GM23338 (cell line): ENCODE results near the gene OVOL3. TPM values are rescaled to one million over a fixed set of nuclear protein-coding genes. Genes with fewer than 3 reads are reported as not detected.

Experiments used
- ATAC-seq: fragments of 200-7000 bp; cut with Tn5 transposase; 3 replicates; pipeline ENCODE4 v1.9.1; 2020
- DNase-seq: peaks from one replicate; pipeline ENCODE4 v3.0.0-alpha.2; 2015; ENCODE audit warnings: low spot score
- H2AFZ ChIP-seq: fragments of 200-600 bp; sonication (generic); 2 replicates; pipeline ENCODE4 v1.8.0; 2016; ENCODE audit warnings: antibody characterized with exemption, mild to moderate bottlenecking, moderate library complexity
- H3F3A ChIP-seq: fragments of 200-600 bp; sonication (generic); replicated peaks from 2 replicates; pipeline ENCODE4 v1.8.0; 2017; ENCODE audit warnings: antibody characterized with exemption, mixed run types, low read depth
- H3K27ac ChIP-seq: fragments of 200-600 bp; sonication (generic); 2 replicates; pipeline ENCODE4 v1.6.1; 2016; ENCODE audit warnings: low read depth
- H3K27me3 ChIP-seq: fragments of 200-600 bp; sonication (generic); 2 replicates; pipeline ENCODE4 v1.8.0; 2016; ENCODE audit warnings: mild to moderate bottlenecking, mixed run types, moderate library complexity; ENCODE audit not compliant: insufficient read depth
- H3K36me3 ChIP-seq: fragments of 200-600 bp; sonication (generic); 2 replicates; pipeline ENCODE4 v1.8.0; 2016; ENCODE audit warnings: mild to moderate bottlenecking; ENCODE audit not compliant: insufficient read depth
- H3K4me1 ChIP-seq: fragments of 200-600 bp; sonication (generic); 2 replicates; pipeline ENCODE4 v1.8.0; 2016; ENCODE audit warnings: mild to moderate bottlenecking, moderate library complexity; ENCODE audit not compliant: insufficient read depth
- H3K4me2 ChIP-seq: fragments of 200-600 bp; sonication (generic); 2 replicates; pipeline ENCODE4 v1.7.1; 2017; ENCODE audit warnings: mixed run types
- H3K4me3 ChIP-seq: fragments of 200-600 bp; sonication (generic); 2 replicates; pipeline ENCODE4 v1.6.1; 2016; ENCODE audit warnings: mixed run types
- H3K79me2 ChIP-seq: fragments of 200-600 bp; sonication (generic); replicated peaks from 2 replicates; pipeline ENCODE4 v1.8.0; 2017; ENCODE audit warnings: mild to moderate bottlenecking; ENCODE audit not compliant: insufficient read depth
- H3K9me2 ChIP-seq: fragments of 200-600 bp; sonication (generic); 2 replicates; pipeline ENCODE4 v1.8.0; 2017; ENCODE audit not compliant: insufficient read depth
- H4K20me1 ChIP-seq: fragments of 200-600 bp; sonication (generic); replicated peaks from 2 replicates; pipeline ENCODE4 v1.8.0; 2017; ENCODE audit warnings: mild to moderate bottlenecking; ENCODE audit not compliant: insufficient read depth
- H3K27ac Mint-ChIP-seq: 2 replicates; pipeline ENCODE4 v1.8.0; 2020; ENCODE audit warnings: inconsistent platforms, mild to moderate bottlenecking, moderate library complexity, mixed read lengths
- H3K27me3 Mint-ChIP-seq: 3 replicates; pipeline ENCODE4 v1.8.0; 2022; ENCODE audit warnings: low read depth, mild to moderate bottlenecking, moderate library complexity, mixed read lengths, inconsistent platforms; ENCODE audit not compliant: insufficient read depth, poor library complexity
- H3K36me3 Mint-ChIP-seq: 3 replicates; pipeline ENCODE4 v1.8.0; 2021; ENCODE audit warnings: low read depth, mild to moderate bottlenecking, inconsistent platforms, moderate library complexity, mixed read lengths
- H3K4me1 Mint-ChIP-seq: 3 replicates; pipeline ENCODE4 v1.8.0; 2020; ENCODE audit warnings: mild to moderate bottlenecking, inconsistent platforms, mixed read lengths
- H3K4me3 Mint-ChIP-seq: 3 replicates; pipeline ENCODE4 v1.8.0; 2021; ENCODE audit warnings: moderate library complexity, mild to moderate bottlenecking, inconsistent platforms, mixed read lengths
- H3K9me3 Mint-ChIP-seq: 3 replicates; pipeline ENCODE4 v1.8.0; 2020; ENCODE audit warnings: moderate library complexity, mild to moderate bottlenecking, inconsistent platforms, mixed read lengths
- CREB1 ChIP-seq: fragments of 250-450 bp; sonication (Bioruptor Pico); IDR thresholded peaks from 2 replicates; pipeline ENCODE4 v1.5.0; 2020; ENCODE audit warnings: low read depth, mild to moderate bottlenecking, moderate library complexity
- EZH2 ChIP-seq: fragments of 200-600 bp; sonication (generic); IDR thresholded peaks from one replicate; pipeline ENCODE4 v1.8.0; 2017; ENCODE audit warnings: antibody characterized with exemption, mild to moderate bottlenecking, low read depth; ENCODE audit not compliant: unreplicated experiment
- EZH2phosphoT487 ChIP-seq: fragments of 200-600 bp; sonication (generic); IDR thresholded peaks from one replicate; pipeline ENCODE4 v1.8.1; 2018; ENCODE audit warnings: antibody characterized with exemption; ENCODE audit not compliant: unreplicated experiment
- JUNB ChIP-seq: IDR thresholded peaks from one replicate; pipeline ENCODE4 v1.6.1; 2016; ENCODE audit warnings: antibody characterized with exemption; ENCODE audit not compliant: unreplicated experiment
- NANOG ChIP-seq: IDR thresholded peaks from 2 replicates; pipeline ENCODE4 v1.6.1; 2016; ENCODE audit warnings: antibody characterized with exemption, borderline replicate concordance
- POLR2AphosphoS5 ChIP-seq: IDR thresholded peaks from 2 replicates; pipeline ENCODE4 v1.6.1; 2016; ENCODE audit warnings: antibody characterized with exemption, low read depth
- STAT1 ChIP-seq: IDR thresholded peaks from one replicate; pipeline ENCODE4 v1.6.1; 2016; ENCODE audit warnings: antibody characterized with exemption; ENCODE audit not compliant: unreplicated experiment
- polyA plus RNA-seq: library from polyadenylated mRNA; unstranded; fragments of >200 nt; fragmentation: Nextera tagmentation; extraction: Ambion mirVana; gene quantifications from 2 replicates; pipeline ENCODE4 v1.2.1, GENCODE V29; 2016
- total RNA-seq: library from RNA; depleted of rRNA; stranded (reverse); fragments of >200 nt; shearing (Covaris generic); gene quantifications from 2 replicates; pipeline ENCODE4 v1.2.3, GENCODE V29; 2014
- TF ChIP-seq, protein P1 (sequence below): IDR thresholded peaks from one replicate; pipeline ENCODE4 v1.6.1; 2018; ENCODE audit warnings: antibody characterized with exemption; ENCODE audit not compliant: unreplicated experiment
- TF ChIP-seq, protein P2 (sequence below): fragments of 250-450 bp; sonication (Bioruptor Pico); IDR thresholded peaks from 2 replicates; pipeline ENCODE4 v1.5.0; 2020; ENCODE audit warnings: mild to moderate bottlenecking, moderate library complexity
- TF ChIP-seq, protein P3 (sequence below), 2 experiments: fragments of 200-600 bp in 1 of 2; sonication (generic) in 1 of 2; conservative IDR thresholded peaks; 2 replicates each; pipeline versions ENCODE4 v1.5.1 to v1.6.1; 2016 to 2017; ENCODE audit warnings: antibody characterized with exemption in 2 of 2, low read depth in 2 of 2, mild to moderate bottlenecking in 2 of 2, moderate library complexity in 1 of 2

OVOL3 gene
- total and polyA plus RNA-seq, 2 experiments from 2014 or later, result not detected

DNA sequence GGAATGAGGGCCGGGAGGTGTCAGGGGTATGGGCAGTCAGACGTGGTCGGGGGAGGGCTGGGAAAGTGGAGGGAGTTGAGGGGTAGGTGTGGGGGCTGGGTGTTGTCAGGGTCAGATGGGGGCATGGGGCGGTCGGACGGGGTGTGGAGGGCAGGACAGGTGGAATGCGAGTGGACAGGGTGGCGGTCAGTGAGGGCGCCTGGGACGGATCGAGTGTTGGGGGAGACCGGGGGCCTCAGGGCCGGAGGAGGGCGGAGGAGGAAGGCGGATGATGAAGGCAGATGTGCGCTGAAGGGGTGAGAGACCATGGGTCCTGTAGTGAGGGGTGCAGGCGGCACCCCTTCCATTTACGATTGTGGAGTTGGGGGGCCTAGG lies 10.0 kb downstream of the OVOL3 start:
- H3K36me3 ChIP-seq, result no peaks in the 10 kb centered on the region; the same call in 1 of the 2 replicates
- H2AFZ ChIP-seq, result no peak overlapping the region
- H3K27me3 ChIP-seq, result no peaks in the 10 kb centered on the region
- H4K20me1 ChIP-seq, result 0 out of 2 replicates have a peak, but pooled peaks cover 4% of the 10 kb centered on the region
- TF ChIP-seq EZH2phosphoT487 (no peak), POLR2AphosphoS5 (no peak), JUNB (no peak), STAT1 (no peak), EZH2 (no peak), CREB1 (CRISPR knock-in tag) (no peak)
- TF ChIP-seq, protein P1, sequence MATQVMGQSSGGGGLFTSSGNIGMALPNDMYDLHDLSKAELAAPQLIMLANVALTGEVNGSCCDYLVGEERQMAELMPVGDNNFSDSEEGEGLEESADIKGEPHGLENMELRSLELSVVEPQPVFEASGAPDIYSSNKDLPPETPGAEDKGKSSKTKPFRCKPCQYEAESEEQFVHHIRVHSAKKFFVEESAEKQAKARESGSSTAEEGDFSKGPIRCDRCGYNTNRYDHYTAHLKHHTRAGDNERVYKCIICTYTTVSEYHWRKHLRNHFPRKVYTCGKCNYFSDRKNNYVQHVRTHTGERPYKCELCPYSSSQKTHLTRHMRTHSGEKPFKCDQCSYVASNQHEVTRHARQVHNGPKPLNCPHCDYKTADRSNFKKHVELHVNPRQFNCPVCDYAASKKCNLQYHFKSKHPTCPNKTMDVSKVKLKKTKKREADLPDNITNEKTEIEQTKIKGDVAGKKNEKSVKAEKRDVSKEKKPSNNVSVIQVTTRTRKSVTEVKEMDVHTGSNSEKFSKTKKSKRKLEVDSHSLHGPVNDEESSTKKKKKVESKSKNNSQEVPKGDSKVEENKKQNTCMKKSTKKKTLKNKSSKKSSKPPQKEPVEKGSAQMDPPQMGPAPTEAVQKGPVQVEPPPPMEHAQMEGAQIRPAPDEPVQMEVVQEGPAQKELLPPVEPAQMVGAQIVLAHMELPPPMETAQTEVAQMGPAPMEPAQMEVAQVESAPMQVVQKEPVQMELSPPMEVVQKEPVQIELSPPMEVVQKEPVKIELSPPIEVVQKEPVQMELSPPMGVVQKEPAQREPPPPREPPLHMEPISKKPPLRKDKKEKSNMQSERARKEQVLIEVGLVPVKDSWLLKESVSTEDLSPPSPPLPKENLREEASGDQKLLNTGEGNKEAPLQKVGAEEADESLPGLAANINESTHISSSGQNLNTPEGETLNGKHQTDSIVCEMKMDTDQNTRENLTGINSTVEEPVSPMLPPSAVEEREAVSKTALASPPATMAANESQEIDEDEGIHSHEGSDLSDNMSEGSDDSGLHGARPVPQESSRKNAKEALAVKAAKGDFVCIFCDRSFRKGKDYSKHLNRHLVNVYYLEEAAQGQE, result no peak
- peaks cover 13% of the 10 kb centered on the region for H3F3A ChIP-seq
- no peak overlapping the region for H3K4me3 ChIP-seq
- H3K79me2 ChIP-seq, result peaks cover 13% of the 10 kb centered on the region
- H3K27me3 Mint-ChIP-seq, result peaks cover 7% of the 10 kb centered on the region
- no peak for DNase-seq
- H3K4me2 ChIP-seq, result no peak overlapping the region
- peaks cover 14% of the 10 kb centered on the region for H3K4me1 Mint-ChIP-seq
- H3K9me3 Mint-ChIP-seq, result no peaks in the 10 kb centered on the region; the same call in 2 of the 3 replicates
- no peaks in the 10 kb centered on the region for H3K9me2 ChIP-seq
- no peak for ATAC-seq
- no peak overlapping the region for H3K27ac Mint-ChIP-seq
- peaks cover 67% of the 10 kb centered on the region for H3K36me3 Mint-ChIP-seq
- peaks cover 7% of the 10 kb centered on the region; the same call in 1 of the 2 replicates for H3K4me1 ChIP-seq
- no peak overlapping the region for H3K4me3 Mint-ChIP-seq
- no peak overlapping the region for H3K27ac ChIP-seq

DNA sequence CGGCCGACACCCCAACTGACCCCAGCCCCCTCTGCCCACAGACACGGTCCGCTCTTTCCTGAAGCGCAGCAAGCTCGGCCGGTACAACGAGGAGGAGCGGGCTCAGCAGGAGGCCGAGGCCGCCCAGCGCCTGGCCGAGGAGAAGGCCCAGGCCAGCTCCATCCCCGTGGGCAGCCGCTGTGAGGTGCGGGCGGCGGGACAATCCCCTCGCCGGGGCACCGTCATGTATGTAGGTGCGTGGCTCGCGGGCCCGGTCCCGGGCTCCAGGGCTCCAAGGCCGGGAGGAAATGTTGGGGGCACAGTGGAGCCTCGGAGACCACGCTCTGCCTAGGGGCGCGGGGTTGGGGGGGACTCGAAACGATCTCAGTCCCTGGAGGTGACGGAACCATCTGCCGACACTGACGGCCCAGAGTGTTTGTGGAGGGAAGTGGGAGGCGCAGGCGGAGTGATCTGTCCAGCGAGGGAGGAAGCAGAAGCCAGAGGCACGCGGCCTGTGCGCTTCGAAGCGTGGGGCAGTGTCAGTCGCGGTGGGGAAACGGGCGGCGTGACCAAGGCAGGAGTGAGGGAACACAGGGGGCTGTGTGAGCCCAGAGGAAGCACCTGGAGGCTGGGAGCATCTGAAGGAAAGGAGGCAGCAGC lies 10.7 kb downstream of the OVOL3 start:
- H3K27ac Mint-ChIP-seq, result no peak overlapping the region
- no peak for ATAC-seq
- H3K36me3 ChIP-seq, result no peaks in the 10 kb centered on the region; the same call in 1 of the 2 replicates
- TF ChIP-seq, protein P2, sequence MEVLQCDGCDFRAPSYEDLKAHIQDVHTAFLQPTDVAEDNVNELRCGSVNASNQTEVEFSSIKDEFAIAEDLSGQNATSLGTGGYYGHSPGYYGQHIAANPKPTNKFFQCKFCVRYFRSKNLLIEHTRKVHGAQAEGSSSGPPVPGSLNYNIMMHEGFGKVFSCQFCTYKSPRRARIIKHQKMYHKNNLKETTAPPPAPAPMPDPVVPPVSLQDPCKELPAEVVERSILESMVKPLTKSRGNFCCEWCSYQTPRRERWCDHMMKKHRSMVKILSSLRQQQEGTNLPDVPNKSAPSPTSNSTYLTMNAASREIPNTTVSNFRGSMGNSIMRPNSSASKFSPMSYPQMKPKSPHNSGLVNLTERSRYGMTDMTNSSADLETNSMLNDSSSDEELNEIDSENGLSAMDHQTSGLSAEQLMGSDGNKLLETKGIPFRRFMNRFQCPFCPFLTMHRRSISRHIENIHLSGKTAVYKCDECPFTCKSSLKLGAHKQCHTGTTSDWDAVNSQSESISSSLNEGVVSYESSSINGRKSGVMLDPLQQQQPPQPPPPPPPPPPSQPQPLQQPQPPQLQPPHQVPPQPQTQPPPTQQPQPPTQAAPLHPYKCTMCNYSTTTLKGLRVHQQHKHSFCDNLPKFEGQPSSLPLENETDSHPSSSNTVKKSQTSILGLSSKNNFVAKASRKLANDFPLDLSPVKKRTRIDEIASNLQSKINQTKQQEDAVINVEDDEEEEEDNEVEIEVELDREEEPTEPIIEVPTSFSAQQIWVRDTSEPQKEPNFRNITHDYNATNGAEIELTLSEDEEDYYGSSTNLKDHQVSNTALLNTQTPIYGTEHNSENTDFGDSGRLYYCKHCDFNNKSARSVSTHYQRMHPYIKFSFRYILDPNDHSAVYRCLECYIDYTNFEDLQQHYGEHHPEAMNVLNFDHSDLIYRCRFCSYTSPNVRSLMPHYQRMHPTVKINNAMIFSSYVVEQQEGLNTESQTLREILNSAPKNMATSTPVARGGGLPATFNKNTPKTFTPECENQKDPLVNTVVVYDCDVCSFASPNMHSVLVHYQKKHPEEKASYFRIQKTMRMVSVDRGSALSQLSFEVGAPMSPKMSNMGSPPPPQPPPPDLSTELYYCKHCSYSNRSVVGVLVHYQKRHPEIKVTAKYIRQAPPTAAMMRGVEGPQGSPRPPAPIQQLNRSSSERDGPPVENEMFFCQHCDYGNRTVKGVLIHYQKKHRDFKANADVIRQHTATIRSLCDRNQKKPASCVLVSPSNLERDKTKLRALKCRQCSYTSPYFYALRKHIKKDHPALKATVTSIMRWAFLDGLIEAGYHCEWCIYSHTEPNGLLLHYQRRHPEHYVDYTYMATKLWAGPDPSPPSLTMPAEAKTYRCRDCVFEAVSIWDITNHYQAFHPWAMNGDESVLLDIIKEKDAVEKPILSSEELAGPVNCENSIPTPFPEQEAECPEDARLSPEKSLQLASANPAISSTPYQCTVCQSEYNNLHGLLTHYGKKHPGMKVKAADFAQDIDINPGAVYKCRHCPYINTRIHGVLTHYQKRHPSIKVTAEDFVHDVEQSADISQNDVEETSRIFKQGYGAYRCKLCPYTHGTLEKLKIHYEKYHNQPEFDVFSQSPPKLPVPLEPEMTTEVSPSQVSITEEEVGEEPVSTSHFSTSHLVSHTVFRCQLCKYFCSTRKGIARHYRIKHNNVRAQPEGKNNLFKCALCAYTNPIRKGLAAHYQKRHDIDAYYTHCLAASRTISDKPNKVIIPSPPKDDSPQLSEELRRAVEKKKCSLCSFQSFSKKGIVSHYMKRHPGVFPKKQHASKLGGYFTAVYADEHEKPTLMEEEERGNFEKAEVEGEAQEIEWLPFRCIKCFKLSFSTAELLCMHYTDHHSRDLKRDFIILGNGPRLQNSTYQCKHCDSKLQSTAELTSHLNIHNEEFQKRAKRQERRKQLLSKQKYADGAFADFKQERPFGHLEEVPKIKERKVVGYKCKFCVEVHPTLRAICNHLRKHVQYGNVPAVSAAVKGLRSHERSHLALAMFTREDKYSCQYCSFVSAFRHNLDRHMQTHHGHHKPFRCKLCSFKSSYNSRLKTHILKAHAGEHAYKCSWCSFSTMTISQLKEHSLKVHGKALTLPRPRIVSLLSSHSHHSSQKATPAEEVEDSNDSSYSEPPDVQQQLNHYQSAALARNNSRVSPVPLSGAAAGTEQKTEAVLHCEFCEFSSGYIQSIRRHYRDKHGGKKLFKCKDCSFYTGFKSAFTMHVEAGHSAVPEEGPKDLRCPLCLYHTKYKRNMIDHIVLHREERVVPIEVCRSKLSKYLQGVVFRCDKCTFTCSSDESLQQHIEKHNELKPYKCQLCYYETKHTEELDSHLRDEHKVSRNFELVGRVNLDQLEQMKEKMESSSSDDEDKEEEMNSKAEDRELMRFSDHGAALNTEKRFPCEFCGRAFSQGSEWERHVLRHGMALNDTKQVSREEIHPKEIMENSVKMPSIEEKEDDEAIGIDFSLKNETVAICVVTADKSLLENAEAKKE (CRISPR knock-in tag), result no peak
- TF ChIP-seq, protein P3, sequence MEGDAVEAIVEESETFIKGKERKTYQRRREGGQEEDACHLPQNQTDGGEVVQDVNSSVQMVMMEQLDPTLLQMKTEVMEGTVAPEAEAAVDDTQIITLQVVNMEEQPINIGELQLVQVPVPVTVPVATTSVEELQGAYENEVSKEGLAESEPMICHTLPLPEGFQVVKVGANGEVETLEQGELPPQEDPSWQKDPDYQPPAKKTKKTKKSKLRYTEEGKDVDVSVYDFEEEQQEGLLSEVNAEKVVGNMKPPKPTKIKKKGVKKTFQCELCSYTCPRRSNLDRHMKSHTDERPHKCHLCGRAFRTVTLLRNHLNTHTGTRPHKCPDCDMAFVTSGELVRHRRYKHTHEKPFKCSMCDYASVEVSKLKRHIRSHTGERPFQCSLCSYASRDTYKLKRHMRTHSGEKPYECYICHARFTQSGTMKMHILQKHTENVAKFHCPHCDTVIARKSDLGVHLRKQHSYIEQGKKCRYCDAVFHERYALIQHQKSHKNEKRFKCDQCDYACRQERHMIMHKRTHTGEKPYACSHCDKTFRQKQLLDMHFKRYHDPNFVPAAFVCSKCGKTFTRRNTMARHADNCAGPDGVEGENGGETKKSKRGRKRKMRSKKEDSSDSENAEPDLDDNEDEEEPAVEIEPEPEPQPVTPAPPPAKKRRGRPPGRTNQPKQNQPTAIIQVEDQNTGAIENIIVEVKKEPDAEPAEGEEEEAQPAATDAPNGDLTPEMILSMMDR (conservative IDR thresholded peaks at IDR 0.05; ENCODE audit: low read depth in 2 of 2), result no peak
- TF ChIP-seq EZH2 (no peak), NANOG (no peak), STAT1 (no peak), POLR2AphosphoS5 (no peak)

More for the DNA sequence above, 10.7 kb downstream of the OVOL3 start:
- Mint-ChIP-seq H3K27me3 (peaks cover 7% of the 10 kb centered on the region), H3K36me3 (peaks cover 64% of the 10 kb centered on the region), H3K4me3 (no peak overlapping the region), H3K4me1 (peaks cover 10% of the 10 kb centered on the region), H3K9me3 (no peaks in the 10 kb centered on the region; the same call in 2 of the 3 replicates)
- Histone ChIP-seq H3K4me3 (no peak overlapping the region), H3K79me2 (peaks cover 8% of the 10 kb centered on the region), H4K20me1 (0 out of 2 replicates have a peak, but pooled peaks cover 4% of the 10 kb centered on the region), H2AFZ (no peak overlapping the region), H3K4me2 (no peak overlapping the region), H3K9me2 (no peaks in the 10 kb centered on the region), H3K4me1 (peaks cover 3% of the 10 kb centered on the region; the same call in 1 of the 2 replicates), H3F3A (peaks cover 10% of the 10 kb centered on the region), H3K27ac (no peak overlapping the region), H3K27me3 (no peaks in the 10 kb centered on the region)
- DNase-seq, result no peak
